Activated naive CD4-positive, alpha-beta T cell treated with anti-CD3 and anti-CD28 coated beads, Interleukin-2, amount 50 U/mL, for 24 hours (primary cell): ENCODE results near the gene CPNE9.
A peak's percentile ranks its signal among the peaks of the same experiment; 100 is the strongest.
"Not testable (repeated sequence)": the region's sequence is repeated elsewhere in the genome, so short reads cannot be mapped to it uniquely, and the experiment has no call there.

Source experiments
- H3K27ac Mint-ChIP-seq: one replicate; pipeline ENCODE4 v1.8.0; 2021; ENCODE audit warnings: mild to moderate bottlenecking, mixed read lengths
- H3K27me3 Mint-ChIP-seq: one replicate; pipeline ENCODE4 v1.8.0; 2021; ENCODE audit warnings: mixed read lengths
- H3K36me3 Mint-ChIP-seq: one replicate; pipeline ENCODE4 v1.8.0; 2021; ENCODE audit warnings: mixed read lengths
- H3K4me1 Mint-ChIP-seq: one replicate; pipeline ENCODE4 v1.8.0; 2021; ENCODE audit warnings: mixed read lengths
- H3K4me3 Mint-ChIP-seq: one replicate; pipeline ENCODE4 v1.8.0; 2021; ENCODE audit warnings: mild to moderate bottlenecking, mixed read lengths
- H3K9me3 Mint-ChIP-seq: one replicate; pipeline ENCODE4 v1.8.0; 2021; ENCODE audit warnings: mixed read lengths

CPNE9 gene

DNA sequence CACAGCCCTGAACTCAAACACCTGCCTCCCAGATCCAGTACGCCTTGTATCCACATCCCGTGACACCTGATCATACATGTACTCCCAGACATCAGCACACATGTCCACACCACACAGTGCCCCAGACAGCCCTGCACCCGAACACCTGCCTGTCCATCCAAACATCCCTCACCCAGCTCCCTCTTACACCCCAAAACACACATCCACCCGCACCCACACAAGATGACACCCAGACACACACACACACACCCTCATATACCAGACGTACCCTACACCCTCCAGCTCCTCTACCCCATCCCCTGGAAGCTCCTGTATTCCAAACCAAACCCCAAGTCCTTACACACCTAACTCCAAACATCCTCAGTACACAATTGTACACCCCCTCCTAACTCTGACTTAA lies 65.4 kb downstream of the CPNE9 start:
- no peak overlapping the region for H3K27ac Mint-ChIP-seq
- no peaks in the 10 kb centered on the region for H3K27me3 Mint-ChIP-seq
- H3K9me3 Mint-ChIP-seq, result no peaks in the 10 kb centered on the region
- no peaks in the 10 kb centered on the region for H3K36me3 Mint-ChIP-seq
- peak overlapping the region; percentile 71 for H3K4me3 Mint-ChIP-seq
- peaks cover 29% of the 10 kb centered on the region for H3K4me1 Mint-ChIP-seq

DNA sequence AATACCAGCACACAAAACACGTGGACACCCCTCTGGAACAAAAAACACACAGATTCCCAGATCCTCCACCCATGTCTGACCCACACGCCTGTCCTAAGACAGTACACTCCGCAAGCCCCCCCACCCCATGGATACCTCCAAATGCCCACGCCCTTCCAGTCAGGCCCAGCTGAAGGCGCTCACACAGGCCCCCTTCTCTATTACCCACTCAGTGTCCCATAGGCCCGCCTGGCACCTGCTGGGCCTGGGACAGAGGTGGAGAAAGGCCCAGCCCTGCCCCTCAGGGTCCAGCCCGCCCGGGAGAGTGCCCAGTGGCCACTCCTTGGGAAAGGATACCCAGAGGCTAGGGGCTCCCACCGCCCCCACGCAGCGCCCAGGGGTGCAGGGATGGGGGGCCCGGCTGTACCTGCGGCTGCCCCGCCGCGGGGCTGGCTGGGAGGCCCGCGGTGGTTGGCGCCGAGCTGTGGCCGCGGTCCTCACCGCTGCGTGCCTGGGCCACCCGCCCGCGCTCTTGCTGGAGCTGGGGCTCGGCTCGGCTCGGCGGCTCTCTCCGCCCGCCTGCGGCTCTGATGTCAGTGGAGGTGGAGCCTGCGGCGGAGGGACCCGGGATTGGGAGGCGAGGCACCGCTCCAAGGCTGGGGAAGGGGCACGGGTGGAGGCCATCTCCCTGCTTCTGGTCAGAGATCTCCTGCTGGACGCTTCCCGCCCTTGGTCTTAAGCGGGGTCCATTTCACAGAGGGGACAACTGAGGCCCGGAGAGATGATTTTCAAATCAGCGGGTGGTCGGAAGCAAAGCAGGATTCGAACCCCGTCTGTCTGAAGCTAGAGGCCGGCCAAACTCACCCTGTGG lies 66.0 kb downstream of the CPNE9 start, which contains the start of gene CAMK1:
Gene CAMK1, minus strand, starts transcription at position 522 of the 850 bp plus-strand sequence. CDS start 2,198 bp downstream, outside the sequence.
- Mint-ChIP-seq H3K9me3 (no peaks in the 10 kb centered on the region), H3K27me3 (no peaks in the 10 kb centered on the region), H3K36me3 (no peaks in the 10 kb centered on the region), H3K27ac (no peak within 1 kb of the TSS), H3K4me1 (peaks cover 29% of the 10 kb centered on the region), H3K4me3 (peak within 1 kb of the TSS; percentile 72)

DNA sequence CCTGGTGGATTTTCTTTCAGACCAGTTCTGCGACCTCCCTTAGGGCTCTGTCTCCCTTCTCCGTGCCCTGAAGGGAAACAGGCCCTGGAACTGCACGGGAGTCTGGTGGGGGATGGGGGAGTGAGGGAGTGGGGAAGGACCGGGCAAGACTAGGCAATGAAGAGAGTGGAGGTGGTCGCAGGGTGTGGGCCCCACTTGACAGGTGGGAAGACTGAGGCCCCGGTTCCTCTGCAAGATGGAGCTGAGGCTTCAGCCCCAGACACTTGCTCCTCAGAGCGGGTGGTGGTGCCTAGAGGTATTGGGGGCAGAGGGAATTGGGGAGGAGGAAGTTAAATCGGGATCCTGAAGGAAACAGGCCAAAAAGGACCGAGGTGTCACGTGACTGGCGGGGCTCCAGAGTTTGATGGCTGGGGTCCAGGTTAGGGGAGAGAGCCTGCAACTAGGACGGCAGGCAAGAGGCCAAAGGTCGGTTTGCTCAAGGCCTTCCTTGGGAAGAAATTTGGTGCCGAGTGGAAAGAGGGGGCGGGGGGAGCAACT lies 66.7 kb downstream of the CPNE9 start:
- H3K4me1 Mint-ChIP-seq, result peaks cover 29% of the 10 kb centered on the region
- H3K27ac Mint-ChIP-seq, result no peak overlapping the region
- no peaks in the 10 kb centered on the region for H3K36me3 Mint-ChIP-seq
- H3K27me3 Mint-ChIP-seq, result no peaks in the 10 kb centered on the region
- no peaks in the 10 kb centered on the region for H3K9me3 Mint-ChIP-seq
- H3K4me3 Mint-ChIP-seq, result peak overlapping the region; percentile 36

DNA sequence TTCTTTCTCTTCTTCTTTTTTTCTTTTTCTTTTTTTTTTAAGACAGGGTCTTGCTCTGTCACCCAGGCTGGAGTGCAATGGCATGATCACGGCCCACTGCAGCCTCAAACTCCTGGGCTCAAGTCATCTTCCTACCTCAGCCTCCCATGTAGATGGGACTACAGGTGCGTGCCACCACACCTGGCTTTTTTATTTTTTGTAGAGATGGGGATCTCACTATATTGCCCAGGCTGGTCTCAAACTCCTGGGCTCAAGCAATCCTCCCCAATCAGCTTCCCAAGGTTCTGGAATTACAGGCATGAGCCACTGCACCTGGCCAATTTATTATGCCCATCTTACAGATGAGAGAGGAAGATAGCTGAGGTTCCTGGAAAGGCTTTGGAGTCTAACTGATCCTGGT lies 67.4 kb downstream of the CPNE9 start:
- not testable (repeated sequence) for H3K27me3 Mint-ChIP-seq, H3K27ac Mint-ChIP-seq, H3K9me3 Mint-ChIP-seq, H3K36me3 Mint-ChIP-seq
- Mint-ChIP-seq H3K4me3 (peak overlapping the region; percentile 72), H3K4me1 (peaks cover 31% of the 10 kb centered on the region)

DNA sequence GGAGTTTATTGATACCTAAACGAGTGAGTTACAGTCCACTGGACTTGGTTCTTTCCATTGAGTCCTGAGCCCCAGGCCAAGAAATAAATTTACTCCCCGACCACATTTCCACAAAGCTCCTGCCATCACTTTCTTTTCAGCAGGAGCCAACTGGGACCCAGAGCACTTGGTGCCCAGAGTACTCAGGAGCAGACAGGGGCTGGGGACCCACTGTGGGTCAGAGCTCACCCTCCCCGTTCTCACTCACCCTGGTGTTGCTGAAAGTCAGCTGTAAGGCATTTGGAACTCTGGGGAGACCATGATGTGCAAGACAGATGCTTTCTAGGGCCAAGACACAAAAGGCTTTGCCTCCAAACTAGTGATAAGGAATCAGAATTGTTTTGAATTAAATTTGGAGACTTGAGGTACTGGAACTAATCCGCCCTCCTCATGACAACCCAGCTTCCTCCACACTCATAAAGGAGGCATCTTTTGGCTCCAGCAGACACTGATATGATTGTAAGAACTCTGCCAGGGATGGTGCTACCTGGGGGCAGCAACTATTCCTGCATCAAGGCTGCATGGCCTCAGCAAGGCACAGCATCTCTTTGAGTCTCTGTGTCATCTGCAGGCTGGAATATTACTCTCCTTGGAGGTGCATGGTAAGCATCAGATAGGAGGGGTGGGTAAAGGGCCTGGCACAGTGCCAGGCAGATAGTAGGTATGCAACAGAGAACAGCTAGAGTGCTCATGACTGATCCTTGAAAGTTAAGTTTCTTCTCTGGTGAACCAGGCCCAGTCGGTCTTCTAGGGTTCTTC lies 73.5 kb downstream of the CPNE9 start:
- Mint-ChIP-seq H3K4me1 (peaks cover 57% of the 10 kb centered on the region), H3K27me3 (no peaks in the 10 kb centered on the region), H3K9me3 (peaks cover 3% of the 10 kb centered on the region), H3K27ac (peak overlapping the region; percentile 97), H3K36me3 (peaks cover 4% of the 10 kb centered on the region), H3K4me3 (peak overlapping the region; percentile 84)

DNA sequence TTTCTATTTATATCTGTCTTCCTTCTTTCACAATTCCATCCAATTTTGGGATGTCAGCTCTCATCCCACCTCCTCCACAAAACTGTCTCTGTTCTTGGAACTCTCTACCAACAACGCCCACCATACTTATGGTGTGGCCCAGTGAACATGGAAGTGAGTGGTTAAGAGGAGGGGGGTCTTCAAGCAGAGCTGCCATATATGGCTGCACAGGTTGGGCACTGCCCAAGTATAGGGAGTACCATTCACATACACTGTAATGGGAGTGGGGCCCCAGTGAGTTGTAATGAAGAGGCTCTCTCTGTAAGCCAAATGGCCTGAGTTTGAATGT lies 74.0 kb downstream of the CPNE9 start:
- H3K4me1 Mint-ChIP-seq, result peaks cover 61% of the 10 kb centered on the region
- H3K9me3 Mint-ChIP-seq, result peaks cover 3% of the 10 kb centered on the region
- H3K27ac Mint-ChIP-seq, result peak overlapping the region; percentile 97
- H3K36me3 Mint-ChIP-seq, result peaks cover 4% of the 10 kb centered on the region
- no peaks in the 10 kb centered on the region for H3K27me3 Mint-ChIP-seq
- peak overlapping the region; percentile 84 for H3K4me3 Mint-ChIP-seq

DNA sequence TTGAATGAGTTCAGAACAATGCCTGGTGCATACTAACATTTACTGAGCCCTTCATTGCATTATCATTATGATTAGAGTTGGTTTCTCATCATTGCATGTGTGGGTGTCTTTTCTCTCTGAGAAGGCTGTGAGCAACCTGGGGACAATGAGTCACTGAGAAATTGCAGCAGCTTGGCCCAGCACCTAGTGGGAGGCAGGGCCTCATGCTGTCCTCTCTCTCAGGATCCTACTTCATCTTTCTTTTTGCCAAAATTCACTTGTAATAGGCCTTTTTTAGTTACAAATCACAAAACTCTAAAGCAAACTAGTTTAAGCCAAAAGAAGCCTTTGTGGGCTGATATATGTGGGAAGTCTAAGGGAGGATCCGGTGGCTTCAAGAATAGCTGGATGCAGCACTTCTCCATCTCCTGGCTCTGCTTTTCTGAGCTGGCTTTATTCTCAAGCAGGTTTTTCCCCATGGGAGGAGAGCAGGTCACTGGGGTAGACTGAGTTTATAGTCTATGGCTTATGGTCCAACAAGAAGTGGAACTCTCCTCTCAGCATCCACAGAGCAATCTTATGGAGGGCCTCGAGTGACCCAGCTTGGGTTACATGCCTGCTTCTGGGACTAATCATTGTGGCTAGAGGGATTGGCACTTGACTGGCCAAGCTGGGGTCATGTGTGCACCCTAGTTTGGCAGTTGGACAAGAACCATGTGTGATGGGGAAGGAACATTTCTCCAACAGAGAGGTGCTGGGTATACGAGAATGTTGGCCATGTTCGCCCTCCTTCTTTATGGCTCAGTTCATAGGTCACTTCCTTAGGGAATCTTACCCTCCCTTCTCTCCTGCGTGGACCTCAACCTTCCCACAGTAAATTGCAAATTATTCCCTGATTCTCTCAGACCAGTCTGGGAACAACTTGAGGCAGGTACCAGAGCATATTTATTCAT lies 74.8 kb downstream of the CPNE9 start:
- peak overlapping the region; percentile 84 for H3K4me3 Mint-ChIP-seq
- peaks cover 3% of the 10 kb centered on the region for H3K9me3 Mint-ChIP-seq
- peaks cover 7% of the 10 kb centered on the region for H3K36me3 Mint-ChIP-seq
- H3K4me1 Mint-ChIP-seq, result peaks cover 66% of the 10 kb centered on the region
- peak overlapping the region; percentile 97 for H3K27ac Mint-ChIP-seq
- no peaks in the 10 kb centered on the region for H3K27me3 Mint-ChIP-seq

DNA sequence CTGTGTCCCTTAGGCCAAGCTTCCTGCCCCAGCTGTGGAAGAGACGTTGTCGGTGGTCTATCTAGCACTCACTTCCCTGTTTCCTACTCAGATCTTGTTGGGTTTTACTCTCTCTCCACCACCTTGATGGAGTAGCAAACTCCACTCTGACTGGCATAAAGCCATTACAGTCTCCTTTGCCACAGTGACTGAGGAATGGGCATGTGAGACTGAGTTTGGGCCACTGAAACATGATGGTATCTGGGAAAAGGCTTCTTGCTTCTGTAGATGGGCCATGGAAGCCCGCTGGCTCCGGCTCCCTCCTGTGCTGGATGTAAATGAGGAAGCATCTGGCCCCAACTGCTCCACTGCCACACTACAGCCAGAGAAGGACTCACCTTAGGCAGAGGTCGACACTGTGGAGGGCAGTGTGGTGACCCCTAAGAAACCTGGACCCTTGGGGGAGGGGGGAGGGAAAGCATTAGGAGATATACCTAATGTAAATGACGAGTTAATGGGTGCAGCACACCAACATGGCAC lies 75.5 kb downstream of the CPNE9 start:
- Mint-ChIP-seq H3K36me3 (peaks cover 7% of the 10 kb centered on the region), H3K9me3 (peaks cover 3% of the 10 kb centered on the region), H3K27ac (peak overlapping the region; percentile 97), H3K4me3 (peak overlapping the region; percentile 84), H3K27me3 (no peaks in the 10 kb centered on the region), H3K4me1 (peaks cover 66% of the 10 kb centered on the region)
